ENCODE measurements around the gene TBC1D22B. TPM values are rescaled to one million over a fixed set of nuclear protein-coding genes. Genes with fewer than 3 reads are reported as not detected.

Gene TBC1D22B
- total RNA-seq, 4 donors from 2014 or later: 8.0 to 9.5 (median 8.5) TPM

- TF ChIP-seq CTCF (IDR thresholded peaks at IDR 0.05): no peak
- DNase-seq (ENCODE audit: low spot score) (no peak), ATAC-seq (ENCODE audit: low FRiP score) (no peak)
Observed at GRCh38 chr6:37218061-37218460, 39.5 kb upstream of the TBC1D22B start.

- no peak for DNase-seq (ENCODE audit: low spot score)
- no peak for ATAC-seq (ENCODE audit: low FRiP score)
- TF ChIP-seq CTCF (IDR thresholded peaks at IDR 0.05): no peak
Observed at GRCh38 chr6:37218511-37218910, 39.1 kb upstream of the TBC1D22B start.

- DNase-seq (ENCODE audit: low spot score) (no peak), ATAC-seq (ENCODE audit: low FRiP score) (no peak)
- no peak for TF ChIP-seq CTCF (IDR thresholded peaks at IDR 0.05)
Observed at GRCh38 chr6:37221585-37222124, 35.9 kb upstream of the TBC1D22B start.

- no peak for DNase-seq (ENCODE audit: low spot score)
- ATAC-seq (ENCODE audit: low FRiP score): peak; percentile 92
- no peak for TF ChIP-seq CTCF (IDR thresholded peaks at IDR 0.05)
Observed at GRCh38 chr6:37222125-37222967, 35.2 kb upstream of the TBC1D22B start.

- no peak for DNase-seq (ENCODE audit: low spot score)
- no peak for ATAC-seq (ENCODE audit: low FRiP score)
- no peak for TF ChIP-seq CTCF (IDR thresholded peaks at IDR 0.05)
Observed at GRCh38 chr6:37222992-37223391, 34.6 kb upstream of the TBC1D22B start.

- DNase-seq (ENCODE audit: low spot score) (no peak), ATAC-seq (ENCODE audit: low FRiP score) (no peak)
- TF ChIP-seq CTCF (IDR thresholded peaks at IDR 0.05): no peak
Observed at GRCh38 chr6:37225350-37226169, 32.0 kb upstream of the TBC1D22B start.
